Effector memory CD8-positive, alpha-beta T cell (primary cell): Measurements from ENCODE around the gene DLG2.
"Not testable (repeated sequence)": the region's sequence is repeated elsewhere in the genome, so short reads cannot be mapped to it uniquely, and the experiment has no call there.

ENCODE experiments used
- ATAC-seq: fragments of 150-1000 bp; cut with Tn5 transposase; replicated peaks from 2 replicates; pipeline ENCODE4 v1.10.0; 2021; ENCODE audit warnings: mild to moderate bottlenecking, moderate library complexity
- DNase-seq, 3 experiments: peaks; one replicate each; pipeline ENCODE4 v3.0.0; 2021
- H3K27ac Mint-ChIP-seq, 2 donors: one replicate each; pipeline ENCODE4 v1.8.0; 2022; ENCODE audit warnings: mild to moderate bottlenecking in 2 of 2, mixed read lengths in 2 of 2, moderate library complexity in 2 of 2
- H3K27me3 Mint-ChIP-seq, 2 donors: one replicate each; pipeline ENCODE4 v1.8.0; 2022; ENCODE audit warnings: mixed read lengths in 2 of 2
- H3K36me3 Mint-ChIP-seq: one replicate; pipeline ENCODE4 v1.8.0; 2022; ENCODE audit warnings: mild to moderate bottlenecking, moderate library complexity, mixed read lengths; ENCODE audit not compliant: insufficient read depth
- H3K4me1 Mint-ChIP-seq, 2 donors: one replicate each; pipeline ENCODE4 v1.8.0; 2022; ENCODE audit warnings: low read depth in 2 of 2, mixed read lengths in 2 of 2
- H3K4me3 Mint-ChIP-seq, 2 donors: one replicate each; pipeline ENCODE4 v1.8.0; 2022; ENCODE audit warnings: mild to moderate bottlenecking in 2 of 2, mixed read lengths in 2 of 2, moderate library complexity in 2 of 2
- H3K9me3 Mint-ChIP-seq, 2 donors: one replicate each; pipeline ENCODE4 v1.8.0; 2022; ENCODE audit warnings: mixed read lengths in 2 of 2

DLG2 gene

DNA sequence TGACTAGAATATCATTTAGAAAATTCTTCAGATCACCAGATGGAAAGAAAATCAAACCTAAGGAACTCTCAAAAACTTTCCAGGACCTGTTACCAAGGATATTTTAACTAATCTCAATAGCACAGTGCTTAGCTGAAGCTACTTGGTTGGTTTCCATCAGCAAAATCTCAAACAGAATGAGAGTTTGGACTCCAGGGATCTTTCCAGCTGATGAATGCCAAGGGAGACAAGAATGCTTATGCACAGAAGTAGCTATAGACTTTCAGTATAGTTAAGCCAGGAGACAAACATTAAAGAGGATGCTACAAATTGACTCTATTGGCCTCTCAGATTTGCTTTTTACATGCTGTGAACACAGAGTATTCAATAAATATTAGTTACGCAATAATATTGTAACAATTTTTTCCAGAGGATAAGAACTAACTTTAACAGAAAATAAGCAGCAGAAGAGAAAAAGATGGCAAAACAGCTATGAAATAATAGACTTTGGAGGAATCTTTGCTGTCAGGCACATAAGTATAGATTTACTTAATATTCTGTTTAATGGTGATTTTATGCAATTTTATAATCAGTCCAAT lies 331.4 kb downstream of the DLG2 start:
- no peak overlapping the region for H3K27ac Mint-ChIP-seq
- H3K27me3 Mint-ChIP-seq = no peaks in the 10 kb centered on the region
- no peak overlapping the region for H3K4me3 Mint-ChIP-seq
- peaks cover 15 to 26% of the 10 kb centered on the region in 2 donors for H3K9me3 Mint-ChIP-seq
- H3K4me1 Mint-ChIP-seq = no peaks in the 10 kb centered on the region
- DNase-seq (no peak), ATAC-seq (no peak)
- no peaks in the 10 kb centered on the region for H3K36me3 Mint-ChIP-seq

DNA sequence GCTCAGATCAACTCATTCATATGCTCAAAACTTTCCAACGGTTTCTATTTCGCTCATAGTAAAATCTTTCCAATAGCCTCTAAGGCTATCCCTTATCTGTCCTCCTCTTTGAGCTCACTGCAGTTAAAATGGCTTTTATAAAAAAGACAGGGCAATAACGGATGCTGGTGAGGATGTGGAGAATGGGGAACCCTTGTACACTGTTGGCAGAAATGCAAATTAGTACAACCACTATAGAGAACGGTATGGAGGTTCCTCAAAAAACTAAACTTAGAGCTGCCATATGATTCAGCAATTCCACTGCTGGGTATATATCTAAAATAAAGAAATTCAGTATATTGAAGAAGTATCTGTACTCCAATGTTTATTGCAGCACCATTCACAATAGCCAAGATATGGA lies 345.6 kb downstream of the DLG2 start:
- no peaks in the 10 kb centered on the region for H3K27me3 Mint-ChIP-seq
- ATAC-seq = no peak
- H3K4me3 Mint-ChIP-seq = no peak overlapping the region
- H3K36me3 Mint-ChIP-seq = no peaks in the 10 kb centered on the region
- H3K4me1 Mint-ChIP-seq = no peaks in the 10 kb centered on the region
- H3K27ac Mint-ChIP-seq = no peak overlapping the region
- DNase-seq = no peak
- peaks cover 3 to 10% of the 10 kb centered on the region in 2 donors for H3K9me3 Mint-ChIP-seq

DNA sequence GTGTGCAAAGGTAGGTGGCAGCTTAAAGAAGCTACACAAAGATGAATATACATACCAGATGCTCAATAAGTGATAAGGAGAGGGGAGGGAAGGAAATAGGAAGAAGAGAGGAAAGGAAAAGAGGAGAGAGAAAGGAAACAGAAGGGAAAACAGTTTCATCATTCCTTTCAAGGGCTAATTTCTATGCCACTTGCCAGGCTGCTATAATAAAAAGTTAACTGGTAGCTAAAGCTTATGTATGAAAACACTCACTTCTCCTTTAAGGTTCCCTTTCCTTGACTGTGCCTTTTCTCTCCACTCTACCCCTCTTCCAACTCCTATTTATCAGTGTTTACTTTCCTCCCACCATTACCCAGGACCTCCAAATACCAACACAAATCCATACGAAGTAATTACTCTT lies 347.9 kb downstream of the DLG2 start:
- H3K36me3 Mint-ChIP-seq = no peaks in the 10 kb centered on the region
- H3K27me3 Mint-ChIP-seq = no peaks in the 10 kb centered on the region
- ATAC-seq (no peak), DNase-seq (no peak)
- H3K4me1 Mint-ChIP-seq = no peaks in the 10 kb centered on the region
- H3K9me3 Mint-ChIP-seq = peaks cover 2 to 16% of the 10 kb centered on the region in 2 donors
- H3K4me3 Mint-ChIP-seq = no peak overlapping the region
- no peak overlapping the region for H3K27ac Mint-ChIP-seq

DNA sequence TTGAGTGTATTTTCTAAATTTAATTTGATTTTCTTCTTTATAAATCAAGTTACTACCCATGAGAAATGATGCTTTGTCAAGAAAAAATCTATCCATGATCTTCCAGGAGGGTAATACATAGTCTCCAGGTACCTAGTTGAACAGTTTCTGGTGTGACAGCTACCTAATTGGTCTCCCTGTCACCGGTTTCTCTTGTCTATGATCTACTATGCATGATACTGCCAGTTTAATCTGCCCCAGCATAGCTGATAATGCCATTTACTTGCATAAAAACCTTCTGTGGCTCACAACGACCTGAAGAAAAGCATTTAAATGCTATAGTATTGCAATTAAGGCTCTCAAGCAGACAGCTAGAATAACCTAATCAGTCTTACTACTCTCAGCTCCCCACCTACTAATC lies 349.5 kb downstream of the DLG2 start:
- DNase-seq (no peak), ATAC-seq (no peak)
- H3K27me3 Mint-ChIP-seq = no peaks in the 10 kb centered on the region
- H3K4me3 Mint-ChIP-seq = no peak overlapping the region
- no peak overlapping the region for H3K27ac Mint-ChIP-seq
- H3K36me3 Mint-ChIP-seq = no peaks in the 10 kb centered on the region
- peaks cover 2 to 17% of the 10 kb centered on the region in 2 donors for H3K9me3 Mint-ChIP-seq
- no peaks in the 10 kb centered on the region for H3K4me1 Mint-ChIP-seq

DNA sequence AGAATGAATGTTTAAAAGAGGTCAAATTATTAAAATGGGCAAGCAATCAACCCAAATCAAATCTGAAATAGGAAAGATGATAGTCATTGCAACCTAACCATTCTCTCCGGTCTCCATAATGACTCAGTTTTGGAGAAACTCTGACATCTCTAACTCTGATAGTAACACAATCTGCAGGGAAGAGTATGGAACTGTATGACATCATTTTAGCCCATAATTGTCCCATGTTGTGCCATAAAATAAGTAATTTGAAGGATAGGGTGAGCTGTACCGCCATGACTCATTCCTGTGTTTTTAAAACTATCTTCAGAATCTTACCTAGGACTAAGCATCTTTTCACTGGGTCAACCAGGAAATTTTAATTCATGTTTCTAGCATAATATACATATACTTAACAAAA lies 350.8 kb downstream of the DLG2 start:
- no peak overlapping the region for H3K4me3 Mint-ChIP-seq
- no peak for ATAC-seq
- no peaks in the 10 kb centered on the region for H3K4me1 Mint-ChIP-seq
- H3K36me3 Mint-ChIP-seq = no peaks in the 10 kb centered on the region
- H3K27ac Mint-ChIP-seq = no peak overlapping the region
- DNase-seq = no peak
- peaks cover 4 to 27% of the 10 kb centered on the region in 2 donors for H3K9me3 Mint-ChIP-seq
- no peaks in the 10 kb centered on the region for H3K27me3 Mint-ChIP-seq

DNA sequence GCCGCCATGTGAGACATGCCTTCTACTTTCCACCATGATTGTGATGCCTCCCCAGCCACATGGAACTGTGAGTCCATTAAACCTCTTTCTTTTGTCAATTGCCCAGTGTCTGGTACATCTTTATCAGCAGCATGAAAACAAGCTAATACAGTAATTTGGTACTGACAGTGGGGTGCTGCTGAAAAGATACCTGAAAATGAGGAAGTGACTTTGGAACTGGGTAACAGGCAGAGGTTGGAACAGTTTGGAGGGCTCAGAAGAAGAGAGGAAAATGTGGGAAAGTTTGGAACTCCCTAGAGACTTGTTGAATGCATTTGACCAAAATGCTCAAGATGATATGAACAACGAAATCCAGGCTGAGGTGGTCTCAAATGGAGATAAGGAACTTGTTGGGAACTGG lies 356.8 kb downstream of the DLG2 start:
- H3K4me3 Mint-ChIP-seq, DNase-seq, H3K27ac Mint-ChIP-seq, H3K36me3 Mint-ChIP-seq, H3K4me1 Mint-ChIP-seq, H3K27me3 Mint-ChIP-seq, ATAC-seq: not testable (repeated sequence)
- peaks cover 5 to 30% of the 10 kb centered on the region in 2 donors for H3K9me3 Mint-ChIP-seq

DNA sequence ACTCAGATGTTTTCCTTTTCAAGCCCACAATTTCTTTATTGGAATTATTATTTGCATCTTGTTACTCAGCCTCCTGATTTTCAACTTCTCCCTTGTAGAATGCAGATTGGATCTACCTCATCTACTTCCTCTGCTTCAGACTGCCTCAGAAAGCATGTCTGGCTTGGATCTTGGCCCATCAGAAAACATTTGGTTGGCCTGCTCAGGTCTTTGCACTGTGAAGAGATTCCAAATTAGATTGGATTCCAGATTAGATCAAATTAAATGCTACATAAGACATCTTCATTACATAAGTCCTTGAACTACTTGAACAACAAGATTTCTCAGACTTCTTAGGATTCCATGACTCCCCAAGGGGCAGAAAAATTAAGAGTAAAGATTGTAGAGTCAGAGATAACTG lies 358.0 kb downstream of the DLG2 start:
- H3K27ac Mint-ChIP-seq = no peak overlapping the region
- peaks cover 9 to 33% of the 10 kb centered on the region in 2 donors for H3K9me3 Mint-ChIP-seq
- no peak for ATAC-seq
- H3K36me3 Mint-ChIP-seq = no peaks in the 10 kb centered on the region
- no peak for DNase-seq
- no peak overlapping the region for H3K4me3 Mint-ChIP-seq
- no peaks in the 10 kb centered on the region for H3K4me1 Mint-ChIP-seq
- no peaks in the 10 kb centered on the region for H3K27me3 Mint-ChIP-seq

DNA sequence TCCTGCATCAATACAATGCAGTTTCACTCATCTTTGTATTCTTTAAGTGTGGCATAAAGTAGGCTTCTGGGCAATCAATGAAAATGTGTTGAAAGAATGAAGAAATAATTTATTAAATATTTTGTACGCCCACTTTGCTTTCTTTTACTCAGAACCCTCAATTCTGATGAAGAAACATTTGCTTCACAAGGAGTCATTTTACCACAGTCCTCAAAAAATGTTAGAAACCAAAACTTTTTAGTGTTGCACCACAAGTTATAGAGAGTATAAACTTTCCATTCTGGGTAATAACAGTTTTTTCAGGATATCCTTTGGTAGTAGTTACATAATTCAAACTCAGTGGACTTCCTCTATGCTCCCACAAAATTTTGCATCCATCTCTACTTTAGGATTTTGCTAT lies 360.5 kb downstream of the DLG2 start:
- H3K4me3 Mint-ChIP-seq = no peak overlapping the region
- H3K36me3 Mint-ChIP-seq = no peaks in the 10 kb centered on the region
- DNase-seq = no peak
- no peaks in the 10 kb centered on the region for H3K27me3 Mint-ChIP-seq
- no peak for ATAC-seq
- peaks cover 8 to 37% of the 10 kb centered on the region in 2 donors for H3K9me3 Mint-ChIP-seq
- H3K4me1 Mint-ChIP-seq = no peaks in the 10 kb centered on the region
- no peak overlapping the region for H3K27ac Mint-ChIP-seq

DNA sequence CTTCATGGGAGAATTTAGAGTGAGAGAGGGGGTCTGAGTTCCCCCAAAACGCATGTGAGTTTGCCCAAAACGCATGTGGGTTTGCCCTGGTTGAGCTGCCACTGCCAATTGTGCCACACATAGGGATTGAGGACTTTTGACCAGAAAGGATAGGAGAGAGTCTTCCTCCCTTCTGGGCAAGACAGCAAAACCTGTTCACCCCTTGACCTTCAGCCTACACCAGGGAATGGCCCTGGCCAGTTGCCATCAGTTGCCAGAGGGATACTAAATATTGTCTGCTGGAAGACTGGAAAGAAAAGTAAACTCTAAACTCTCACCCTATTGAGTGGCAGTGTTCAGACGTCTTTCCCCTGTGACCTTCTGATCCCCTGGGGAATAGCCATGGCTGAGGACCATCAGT lies 363.8 kb downstream of the DLG2 start:
- H3K4me3 Mint-ChIP-seq = no peak overlapping the region
- no peaks in the 10 kb centered on the region for H3K36me3 Mint-ChIP-seq
- no peaks in the 10 kb centered on the region for H3K4me1 Mint-ChIP-seq
- no peak for DNase-seq
- ATAC-seq = no peak
- H3K27me3 Mint-ChIP-seq = no peaks in the 10 kb centered on the region
- H3K27ac Mint-ChIP-seq = no peak overlapping the region
- peaks cover 12 to 46% of the 10 kb centered on the region in 2 donors for H3K9me3 Mint-ChIP-seq

DNA sequence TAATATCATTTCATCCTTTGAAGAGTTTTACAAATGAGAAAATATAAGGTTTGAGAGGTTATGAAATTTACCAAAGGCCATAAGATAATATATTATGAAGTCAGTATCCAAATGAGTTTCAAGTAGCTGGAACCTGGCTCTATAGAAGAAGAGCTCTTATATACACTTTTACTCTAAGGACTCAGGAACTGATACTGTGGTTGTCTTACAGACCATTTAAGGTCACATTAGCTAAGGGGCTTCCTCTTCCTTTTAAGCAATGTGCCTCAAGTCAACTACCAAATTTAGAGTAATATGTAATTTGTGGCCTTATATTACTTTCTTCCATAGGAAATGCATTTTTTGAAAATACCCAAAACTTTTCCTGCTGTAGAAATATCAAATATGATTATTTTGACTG lies 369.3 kb downstream of the DLG2 start:
- no peak for ATAC-seq
- H3K27me3 Mint-ChIP-seq = no peaks in the 10 kb centered on the region
- DNase-seq = no peak
- no peak overlapping the region for H3K27ac Mint-ChIP-seq
- no peak overlapping the region for H3K4me3 Mint-ChIP-seq
- no peaks in the 10 kb centered on the region for H3K36me3 Mint-ChIP-seq
- peaks cover 8 to 27% of the 10 kb centered on the region in 2 donors for H3K9me3 Mint-ChIP-seq
- H3K4me1 Mint-ChIP-seq = no peaks in the 10 kb centered on the region

DNA sequence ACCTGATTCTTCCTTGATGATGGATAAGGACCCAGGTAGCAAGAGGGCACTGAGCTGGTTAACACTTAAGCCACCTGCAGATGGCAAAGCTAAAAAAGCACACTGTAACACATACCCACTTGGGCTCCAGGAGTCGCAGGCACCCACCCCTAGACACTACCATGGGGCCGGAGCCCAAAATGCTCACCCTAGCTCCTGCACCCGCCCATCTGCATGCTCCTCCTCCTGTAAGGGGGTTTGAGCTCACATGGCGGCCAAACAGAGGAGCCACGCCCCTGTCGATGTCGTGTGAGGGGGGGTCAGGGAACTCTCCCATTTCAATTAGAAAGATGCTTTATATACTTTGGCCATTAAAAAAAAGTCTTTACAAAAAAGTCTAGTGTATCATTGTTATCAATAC lies 370.7 kb downstream of the DLG2 start:
- Mint-ChIP-seq H3K4me1 (no peaks in the 10 kb centered on the region), H3K9me3 (peaks cover 7 to 21% of the 10 kb centered on the region in 2 donors)

DNA sequence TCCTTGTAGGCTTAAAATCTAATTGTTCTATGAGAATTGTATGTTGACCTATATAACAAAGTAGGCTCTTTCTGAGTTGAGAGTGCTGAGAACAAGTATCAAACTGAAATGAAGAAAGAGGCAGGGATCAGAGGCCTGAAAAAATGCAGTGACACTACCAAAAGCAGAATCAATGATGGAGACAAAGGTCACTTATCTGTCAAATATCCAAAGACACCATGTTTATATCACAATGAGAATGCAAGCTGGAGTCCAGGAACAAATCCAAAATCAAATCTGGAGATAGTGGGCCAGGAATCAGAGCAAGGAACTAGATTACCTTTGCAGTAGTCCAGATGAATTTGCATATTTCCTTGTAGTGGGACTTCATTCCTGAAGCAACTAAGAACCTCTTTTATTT lies 377.7 kb downstream of the DLG2 start:
- no peaks in the 10 kb centered on the region for H3K36me3 Mint-ChIP-seq

More for the DNA sequence above, 370.7 kb downstream of the DLG2 start:
- Mint-ChIP-seq H3K27me3 (no peaks in the 10 kb centered on the region), H3K27ac (no peak overlapping the region), H3K36me3 (no peaks in the 10 kb centered on the region), H3K4me3 (no peak overlapping the region)
- no peak for DNase-seq
- ATAC-seq = no peak

DNA sequence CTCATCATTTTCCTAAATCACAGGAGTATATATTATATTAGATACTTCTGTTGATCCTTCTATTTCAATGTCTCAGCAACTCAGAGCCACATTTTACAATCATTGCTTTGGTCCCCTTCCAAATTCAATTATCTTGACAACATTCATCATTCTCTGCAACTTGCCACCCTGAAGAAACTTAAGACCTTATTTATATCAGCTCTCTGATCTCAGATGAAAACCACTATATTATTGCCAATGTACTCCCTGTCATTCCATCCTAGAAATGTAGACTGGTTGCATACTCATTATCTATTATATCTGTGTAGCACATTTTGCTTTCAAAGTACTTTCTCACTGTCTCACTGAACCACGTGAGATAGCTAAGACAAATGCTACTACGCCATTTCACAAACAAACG lies 379.3 kb downstream of the DLG2 start:
- H3K4me3 Mint-ChIP-seq = no peak overlapping the region
- no peak for DNase-seq
- ATAC-seq = no peak
- no peak overlapping the region for H3K27ac Mint-ChIP-seq
- H3K27me3 Mint-ChIP-seq = no peaks in the 10 kb centered on the region
- H3K9me3 Mint-ChIP-seq = peaks cover 9% of the 10 kb centered on the region in 2 donors
- H3K4me1 Mint-ChIP-seq = no peaks in the 10 kb centered on the region
- no peaks in the 10 kb centered on the region for H3K36me3 Mint-ChIP-seq

More for the DNA sequence above, 377.7 kb downstream of the DLG2 start:
- H3K27me3 Mint-ChIP-seq = no peaks in the 10 kb centered on the region
- no peak overlapping the region for H3K27ac Mint-ChIP-seq
- peaks cover 8 to 9% of the 10 kb centered on the region in 2 donors for H3K9me3 Mint-ChIP-seq
- ATAC-seq = no peak
- H3K4me1 Mint-ChIP-seq = no peaks in the 10 kb centered on the region
- no peak for DNase-seq
- no peak overlapping the region for H3K4me3 Mint-ChIP-seq

DNA sequence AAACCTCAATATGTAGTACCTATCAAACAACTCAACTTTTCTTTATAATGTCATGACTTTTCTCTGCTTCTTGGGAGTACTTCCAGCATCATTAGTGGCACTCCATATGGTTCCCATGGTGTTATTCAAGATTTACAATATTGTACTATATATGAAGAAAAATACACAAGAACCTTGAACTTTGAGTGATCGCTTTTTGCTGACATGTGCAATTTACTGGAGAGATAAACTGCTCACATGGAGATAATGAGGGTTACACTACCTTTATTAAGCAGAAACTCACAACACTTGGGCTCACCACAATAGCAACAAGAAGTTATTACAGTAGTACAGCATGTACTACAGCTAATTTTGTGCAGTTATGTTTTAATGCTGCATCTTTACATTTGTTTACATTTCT lies 388.2 kb downstream of the DLG2 start:
- Mint-ChIP-seq H3K4me1 (no peaks in the 10 kb centered on the region), H3K36me3 (no peaks in the 10 kb centered on the region), H3K27me3 (no peaks in the 10 kb centered on the region), H3K9me3 (peaks cover 0 to 3% of the 10 kb centered on the region in 2 donors), H3K4me3 (no peak overlapping the region), H3K27ac (no peak overlapping the region)
- DNase-seq (no peak), ATAC-seq (no peak)

DNA sequence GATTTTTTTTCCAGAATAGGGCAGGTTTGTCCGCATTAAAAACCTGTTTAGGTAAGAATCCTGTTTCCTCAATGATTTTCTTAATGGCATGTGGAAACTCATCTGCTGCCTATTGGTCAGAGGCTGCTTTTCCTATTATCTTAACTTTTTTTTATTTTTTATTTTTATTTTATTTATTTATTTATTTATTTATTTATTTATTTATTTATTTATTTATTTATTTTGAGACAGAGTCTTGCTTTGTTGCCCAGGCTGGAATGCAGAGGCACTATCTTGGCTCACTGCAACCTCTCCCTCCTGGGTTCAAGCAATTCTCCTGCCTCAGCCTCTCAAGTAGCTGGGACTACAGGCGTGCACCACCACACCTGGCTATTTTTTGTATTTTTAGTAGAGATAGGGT lies 389.1 kb downstream of the DLG2 start:
- H3K27ac Mint-ChIP-seq, H3K4me1 Mint-ChIP-seq, H3K9me3 Mint-ChIP-seq, H3K4me3 Mint-ChIP-seq, H3K27me3 Mint-ChIP-seq, H3K36me3 Mint-ChIP-seq, ATAC-seq, DNase-seq: not testable (repeated sequence)
